Measurements from ENCODE around the gene PRMT2. TPM values are rescaled to one million over a fixed set of nuclear protein-coding genes. Genes with fewer than 3 reads are reported as not detected.
"Not testable (repeated sequence)": the region's sequence is repeated elsewhere in the genome, so short reads cannot be mapped to it uniquely, and the experiment has no call there.

Gene PRMT2
- polyA plus RNA-seq, 3 donors = 133 to 138 (median 136) TPM

GRCh38 chr21:46664316-46664995, 29.0 kb downstream of the PRMT2 start:
- no peak for DNase-seq

- no peak for DNase-seq
Observed at GRCh38 chr21:46665566-46665965, 30.1 kb downstream of the PRMT2 start.

- peak; percentile 9 for DNase-seq
Observed at GRCh38 chr21:46666941-46667740, 31.7 kb downstream of the PRMT2 start.

GRCh38 chr21:46667741-46668380, 32.4 kb downstream of the PRMT2 start:
- peak; percentile 26 for DNase-seq

- no peak for DNase-seq
Observed at GRCh38 chr21:46668381-46668780, 32.9 kb downstream of the PRMT2 start.

GRCh38 chr21:46668904-46669303, 33.4 kb downstream of the PRMT2 start:
- not testable (repeated sequence) for DNase-seq

- DNase-seq = no peak
Observed at GRCh38 chr21:46674430-46675007, 39.0 kb downstream of the PRMT2 start.

- DNase-seq = peak; percentile 16
Observed at GRCh38 chr21:46675595-46676280, 40.3 kb downstream of the PRMT2 start.

GRCh38 chr21:46676542-46676941, 41.1 kb downstream of the PRMT2 start:
- DNase-seq = not testable (repeated sequence)

GRCh38 chr21:46681593-46681992, 46.1 kb downstream of the PRMT2 start:
- DNase-seq = not testable (repeated sequence)

GRCh38 chr21:46698652-46699051, 63.2 kb downstream of the PRMT2 start:
- not testable (repeated sequence) for DNase-seq

- not testable (repeated sequence) for DNase-seq
Observed at GRCh38 chr21:46699104-46699503, 63.6 kb downstream of the PRMT2 start.

Other genes with a start within 250 kb of the PRMT2 start
- 10 to 100 TPM; 24.3 to 49.6 (median 47.5) TPM for gene DIP2A, start 176.8 kb upstream of the PRMT2 start, polyA plus RNA-seq (ENCODE audit: insufficient read length in 3 of 3)
- gene S100B, start 30.6 kb upstream of the PRMT2 start, polyA plus RNA-seq (ENCODE audit: insufficient read length in 3 of 3) = 1 to 10 TPM; 1.7 to 5.5 (median 3.5) TPM

Data from renal pelvis (tissue), 4 donors.